NOMO-1 (cell line): Measurements from ENCODE around the gene FMN1.
"Not testable (repeated sequence)": the region's sequence is repeated elsewhere in the genome, so short reads cannot be mapped to it uniquely, and the experiment has no call there.

ENCODE experiments used
- DNase-seq, 2 experiments: peaks; one replicate each; lab custom pipeline; 2025; ENCODE audit not compliant: unreplicated experiment in 2 of 2; lab: John Stamatoyannopoulos, UW

FMN1 gene

DNA sequence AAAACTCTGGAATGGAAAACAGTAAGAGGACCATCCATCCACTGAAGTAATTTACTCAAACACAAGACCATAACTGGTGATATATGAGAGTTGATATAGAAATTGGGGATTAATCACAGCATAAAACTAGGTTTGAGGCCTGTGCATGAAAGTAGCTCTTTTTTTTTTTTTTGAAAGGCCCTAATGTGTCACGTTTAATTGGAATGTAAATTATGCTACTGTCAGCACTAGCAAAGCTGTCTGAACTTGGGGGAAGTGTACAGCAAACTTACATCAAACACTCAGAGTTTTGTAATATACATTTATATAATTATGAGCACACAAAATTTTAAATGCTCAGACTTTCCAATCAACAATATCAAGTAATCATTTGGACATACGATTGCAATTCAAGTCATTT lies 322.6 kb downstream of the FMN1 start:
- DNase-seq: no peak

DNA sequence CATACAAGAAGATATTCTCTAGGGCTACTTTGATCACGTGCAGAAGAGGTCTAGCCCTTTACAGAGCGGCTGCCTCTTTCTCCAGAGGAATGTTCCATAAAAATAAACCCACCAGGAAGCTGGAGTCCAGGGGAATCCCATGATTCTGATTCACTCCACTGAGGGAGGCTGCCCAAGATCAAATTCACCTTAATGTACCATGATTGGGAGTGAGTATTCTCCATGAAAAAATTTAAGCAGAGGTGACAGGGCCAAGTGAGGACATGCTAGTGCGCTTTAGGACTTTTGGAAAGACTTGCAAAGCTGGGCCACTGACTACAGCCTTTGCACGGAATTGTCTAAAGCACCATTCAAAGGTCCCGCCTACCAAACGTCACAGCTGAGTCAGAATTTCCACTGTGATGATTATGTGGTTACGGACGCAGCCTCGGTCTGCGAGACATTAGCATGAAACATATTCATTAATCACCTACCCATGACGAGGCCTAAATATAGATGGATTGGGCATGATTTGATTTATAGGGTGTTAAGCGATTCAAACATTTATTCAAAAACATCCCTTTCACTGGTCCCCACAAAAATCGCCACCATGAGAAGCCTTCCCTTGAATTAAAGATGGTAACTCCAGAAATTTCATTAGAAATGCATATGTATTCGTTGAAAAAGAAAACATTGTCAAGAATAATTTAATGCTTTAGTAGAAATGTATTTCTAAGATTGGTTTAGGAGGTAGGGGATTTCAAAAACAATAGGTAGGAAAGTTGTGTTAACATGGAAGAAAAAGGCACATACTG lies 324.1 kb downstream of the FMN1 start:
- peak; percentile 24 to 55 for DNase-seq

DNA sequence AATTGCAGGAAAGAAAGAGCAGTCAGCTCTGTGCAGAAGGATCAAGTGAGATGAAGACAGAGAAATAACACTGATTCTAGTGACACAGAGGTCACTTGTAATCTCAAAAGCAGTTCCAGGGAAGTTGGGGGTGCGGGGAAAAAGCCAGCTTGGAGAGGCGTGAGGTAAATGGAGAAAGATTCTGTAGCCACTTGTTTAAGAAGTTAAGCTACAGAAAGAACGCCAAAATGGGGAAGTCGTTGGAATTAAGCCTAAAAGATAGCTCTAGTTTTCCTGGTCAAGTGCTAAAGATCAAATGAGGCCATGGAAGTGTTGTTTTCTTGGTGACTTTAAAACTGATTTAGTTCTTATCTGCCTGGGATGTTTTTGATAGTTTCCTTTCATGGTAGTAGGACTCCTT lies 324.7 kb downstream of the FMN1 start:
- DNase-seq: peak in 1 of 2 experiments; percentile 44

DNA sequence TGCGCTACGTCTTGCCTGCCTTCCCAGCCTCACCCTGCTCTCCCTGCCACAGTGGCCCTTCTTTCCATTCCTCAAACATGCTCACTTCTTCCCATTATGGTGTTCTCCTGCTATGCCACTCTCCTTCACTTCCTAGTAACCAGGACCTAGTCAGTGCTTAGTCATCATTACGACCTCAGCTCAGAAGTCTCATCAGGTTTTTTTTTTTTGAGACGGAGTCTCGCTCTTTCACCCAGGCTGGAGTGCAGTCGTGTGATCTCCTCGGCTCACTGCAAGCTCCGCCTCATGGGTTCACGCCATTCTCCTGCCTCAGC lies 327.2 kb downstream of the FMN1 start:
- peak in 1 of 2 experiments; percentile 42 for DNase-seq

DNA sequence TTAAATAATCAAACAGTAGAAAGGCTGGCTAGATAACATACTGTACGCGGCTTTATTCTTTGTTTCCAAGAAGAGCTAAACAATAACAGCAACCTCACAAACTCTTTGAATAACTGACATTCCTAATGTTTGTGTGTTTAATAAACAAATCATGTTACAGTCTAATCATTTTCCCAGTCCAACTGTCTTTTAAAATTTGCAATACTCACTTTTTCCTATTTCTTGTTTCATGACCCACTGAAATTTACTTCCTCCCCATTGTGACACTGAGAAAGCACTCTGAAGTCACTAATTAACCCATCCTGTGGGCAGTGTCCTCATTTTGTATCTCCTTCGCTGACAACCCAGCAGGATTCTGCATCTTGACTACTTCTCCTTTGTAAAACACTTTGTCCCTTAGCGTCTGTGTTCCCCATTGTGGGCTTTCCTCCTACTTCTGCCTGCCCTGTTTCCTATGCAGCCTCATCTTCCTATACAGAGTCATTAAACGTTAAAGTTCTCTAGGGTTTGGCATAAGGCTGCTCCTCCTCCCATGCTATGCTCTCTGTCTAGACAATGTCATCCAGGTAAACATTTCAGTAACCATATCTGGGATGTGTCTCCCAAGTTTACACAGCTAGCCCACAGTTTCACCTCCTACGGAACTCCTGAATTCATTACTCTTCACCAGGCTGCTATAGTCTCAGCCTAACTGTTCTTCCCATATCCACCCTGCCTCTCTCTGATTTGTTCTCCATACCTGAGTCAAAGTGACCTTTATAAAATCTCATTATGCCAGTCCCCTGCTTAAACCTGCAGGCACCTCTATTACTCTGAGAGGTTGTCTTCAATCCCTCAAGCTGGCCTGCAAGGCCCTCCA lies 327.8 kb downstream of the FMN1 start:
- peak; percentile 73 to 97 for DNase-seq

DNA sequence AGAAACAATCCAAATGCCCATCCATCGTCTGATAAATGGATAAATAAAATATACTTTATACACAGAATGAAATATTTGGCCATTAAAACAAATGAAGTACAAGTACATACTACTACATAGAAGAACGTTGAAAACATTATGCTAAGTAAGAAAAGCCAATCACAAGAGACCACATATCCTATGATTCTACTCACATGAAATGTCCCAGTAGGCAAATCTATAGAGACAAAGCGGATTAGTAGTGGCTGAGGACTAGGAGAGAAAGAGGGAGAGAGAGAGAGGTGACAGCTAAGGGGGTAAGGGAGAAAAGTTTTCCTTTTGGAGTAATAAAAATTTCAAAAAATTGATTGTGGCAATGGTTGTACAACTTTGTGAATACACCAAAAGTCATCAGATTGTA lies 329.7 kb downstream of the FMN1 start:
- no peak for DNase-seq

DNA sequence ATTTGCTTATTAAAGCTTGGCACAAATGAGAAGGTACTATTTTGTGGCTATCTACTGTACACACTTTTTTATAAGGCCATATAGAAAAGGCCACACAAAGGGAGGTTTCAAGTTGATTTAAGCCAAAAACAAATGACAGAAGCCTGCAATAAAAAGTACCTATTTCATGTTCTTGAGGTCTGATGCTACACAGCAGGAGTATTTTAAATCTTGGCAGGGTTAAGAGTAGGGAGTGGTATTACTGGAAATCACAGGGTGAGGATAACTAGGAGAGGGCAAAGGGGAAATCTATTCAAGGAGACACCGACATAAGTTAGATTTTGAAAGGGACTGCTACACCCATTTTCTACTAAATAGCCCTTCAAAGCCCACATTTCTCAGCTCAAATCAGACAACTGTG lies 330.5 kb downstream of the FMN1 start:
- DNase-seq: no peak

DNA sequence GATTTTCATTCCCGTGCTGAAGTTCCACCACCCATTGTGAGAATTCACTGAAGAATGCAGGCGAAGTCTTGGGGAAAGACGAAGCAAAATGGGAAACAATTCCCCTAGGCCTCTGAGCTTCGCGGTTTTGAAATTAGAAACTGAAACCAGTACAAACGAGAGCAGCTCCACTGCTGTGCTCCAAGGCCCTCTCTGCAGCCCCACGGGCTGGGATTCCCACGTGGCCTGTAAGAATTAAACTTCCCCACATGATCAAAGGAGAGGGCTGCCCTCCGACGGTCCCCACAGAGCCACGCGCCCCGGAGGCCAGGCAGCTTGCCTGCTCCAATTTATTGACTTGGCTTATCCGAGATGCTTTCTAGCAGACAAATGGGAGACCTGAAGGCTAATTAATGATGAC lies 332.8 kb downstream of the FMN1 start:
- DNase-seq: peak; percentile 62 to 71

DNA sequence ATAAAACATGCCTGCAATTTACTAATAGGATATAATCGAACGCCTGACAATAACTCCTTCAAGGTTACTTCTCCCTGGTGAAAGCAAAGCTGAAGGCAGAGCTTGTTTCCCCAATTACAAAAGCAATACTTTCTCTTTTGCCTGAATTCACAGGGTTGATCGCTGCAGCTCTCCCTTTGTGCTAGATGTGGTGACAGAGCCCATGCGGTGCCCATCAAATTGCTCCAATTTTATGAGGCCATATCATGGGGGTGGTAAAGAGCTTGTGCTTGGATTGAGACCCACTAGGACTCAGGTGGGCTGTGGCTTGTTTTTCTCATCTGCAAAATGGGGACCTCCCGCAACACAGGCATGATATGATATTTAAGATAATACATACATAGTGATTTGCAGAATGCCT lies 333.3 kb downstream of the FMN1 start:
- DNase-seq: no peak

DNA sequence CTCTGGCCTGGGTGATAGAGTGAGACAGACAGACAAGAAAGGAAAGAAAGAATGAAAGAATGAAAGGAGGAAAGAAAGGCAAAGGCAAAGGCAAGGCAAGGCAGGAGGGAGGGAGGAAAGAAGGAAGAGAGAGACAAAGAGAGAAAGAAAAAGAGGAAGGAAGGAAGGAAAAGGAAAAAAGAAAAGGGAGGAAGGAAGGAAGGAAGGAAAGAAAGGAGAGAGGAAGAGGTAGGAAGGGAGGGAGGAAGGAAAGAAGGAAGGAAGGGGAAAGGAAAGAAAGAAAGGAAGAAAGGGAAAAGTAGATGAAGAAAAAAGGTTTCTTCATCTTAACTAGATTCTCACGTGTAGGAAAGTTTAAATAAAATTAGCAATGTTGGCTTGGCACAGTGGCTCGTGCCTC lies 334.5 kb downstream of the FMN1 start:
- no peak for DNase-seq

DNA sequence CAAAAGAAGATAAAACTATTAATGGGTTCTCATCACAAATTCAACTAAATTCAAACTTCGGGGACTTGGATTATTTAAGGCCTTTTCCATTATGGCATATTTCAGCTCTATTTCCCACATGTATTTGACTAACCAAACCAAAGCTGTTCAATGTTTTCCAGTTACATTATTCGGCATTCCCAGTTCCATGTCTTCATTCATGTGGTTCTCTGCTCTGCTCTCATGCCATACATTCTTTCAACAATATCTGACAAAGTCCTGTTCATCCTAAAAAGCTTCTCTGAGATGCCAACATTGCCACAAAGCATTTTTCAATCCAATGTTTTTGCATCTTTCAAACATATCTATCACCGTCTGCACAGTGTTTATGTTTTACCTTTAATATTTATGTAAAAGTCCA lies 335.3 kb downstream of the FMN1 start:
- DNase-seq: no peak

DNA sequence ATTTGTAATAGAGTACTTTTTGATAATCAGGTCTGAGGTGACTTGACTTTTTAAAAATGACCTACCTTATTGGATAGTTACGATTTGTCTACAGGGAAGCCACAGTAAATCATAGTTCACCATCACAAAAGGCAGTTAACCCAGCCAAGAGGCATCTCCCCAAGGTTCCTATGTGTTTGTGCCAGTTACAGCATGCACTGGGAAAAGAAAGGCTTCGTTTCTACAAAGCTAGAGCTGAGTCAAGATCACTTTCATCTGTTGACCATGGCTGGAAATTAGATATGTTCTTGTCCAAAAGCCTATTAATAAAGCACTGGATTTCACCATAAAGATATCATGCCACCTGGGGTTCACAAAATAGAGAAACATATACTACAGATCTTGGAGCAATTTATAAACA lies 336.8 kb downstream of the FMN1 start:
- no peak for DNase-seq

DNA sequence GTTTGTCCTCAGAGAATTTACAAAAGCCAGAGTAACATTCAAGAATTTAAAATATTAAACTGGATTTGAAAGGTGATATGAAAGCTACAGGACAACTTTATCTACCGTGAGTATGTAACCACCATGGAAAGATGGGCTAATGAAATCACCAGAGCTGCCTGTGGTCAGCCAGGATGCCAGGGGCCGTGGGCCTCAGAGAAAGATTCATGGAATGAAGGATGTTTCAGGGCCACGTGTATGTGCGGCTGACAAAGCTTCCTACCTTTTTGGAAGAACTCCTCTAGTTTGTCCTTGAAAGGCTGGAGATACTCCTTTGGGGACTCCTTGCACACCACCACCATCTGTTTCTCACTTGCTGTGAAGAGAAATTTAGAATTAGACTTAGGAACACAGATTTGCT lies 337.8 kb downstream of the FMN1 start:
- DNase-seq: no peak

DNA sequence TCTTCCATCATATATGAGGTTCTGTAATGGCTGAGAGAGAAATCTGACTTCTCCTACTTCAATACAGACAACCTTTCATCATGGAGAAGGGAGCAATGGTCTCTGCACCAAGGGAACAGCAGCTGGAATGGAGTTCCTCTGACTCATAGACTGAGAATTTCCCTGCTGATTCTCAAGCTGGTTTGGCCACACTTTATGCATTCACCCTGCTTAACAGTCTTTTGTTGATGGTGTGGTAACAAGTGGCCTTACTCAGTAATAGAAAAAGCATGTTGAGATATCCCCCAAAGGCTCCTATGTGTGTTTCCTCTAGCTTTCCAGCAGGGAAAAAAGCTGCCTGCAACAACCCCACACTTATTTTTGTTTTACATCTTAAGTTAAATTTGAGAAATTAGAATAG lies 338.6 kb downstream of the FMN1 start:
- DNase-seq: no peak

DNA sequence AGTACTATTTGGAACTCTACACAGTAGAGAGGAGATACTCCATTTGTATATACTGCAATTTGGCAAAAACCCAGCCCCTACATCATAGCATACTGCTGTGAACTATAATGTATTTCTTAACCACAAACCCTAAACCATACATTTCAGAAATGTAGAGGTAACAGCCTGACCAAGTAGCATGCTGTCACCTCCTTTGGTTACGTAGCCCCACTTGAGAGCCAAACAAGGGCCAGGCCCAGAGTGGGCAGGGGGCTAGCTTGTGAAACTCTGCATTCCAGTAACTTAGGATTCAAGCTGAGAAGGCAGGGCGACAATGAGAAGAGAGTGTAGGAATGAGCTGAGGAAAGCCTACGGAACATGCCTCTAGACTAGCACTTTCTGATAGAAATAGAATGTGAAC lies 340.9 kb downstream of the FMN1 start:
- no peak for DNase-seq

DNA sequence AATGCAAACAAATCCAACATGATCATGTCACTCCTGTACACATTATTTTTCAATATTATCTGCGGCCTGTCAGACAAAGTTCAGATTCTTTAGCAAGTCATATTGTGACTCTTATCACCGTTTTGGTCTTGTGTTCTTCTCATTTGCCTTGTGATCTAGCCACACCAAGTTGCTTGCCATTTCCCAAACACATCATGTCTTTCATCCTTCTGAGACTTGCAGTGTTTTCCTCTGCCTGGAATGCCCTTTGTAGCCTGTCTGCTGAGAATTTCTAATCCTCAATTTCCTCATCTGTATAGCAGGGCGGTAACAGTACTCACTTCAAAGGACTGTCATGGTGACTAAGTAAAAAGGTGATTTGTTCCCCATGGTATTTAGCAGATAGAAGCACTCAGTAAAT lies 341.7 kb downstream of the FMN1 start:
- no peak for DNase-seq

DNA sequence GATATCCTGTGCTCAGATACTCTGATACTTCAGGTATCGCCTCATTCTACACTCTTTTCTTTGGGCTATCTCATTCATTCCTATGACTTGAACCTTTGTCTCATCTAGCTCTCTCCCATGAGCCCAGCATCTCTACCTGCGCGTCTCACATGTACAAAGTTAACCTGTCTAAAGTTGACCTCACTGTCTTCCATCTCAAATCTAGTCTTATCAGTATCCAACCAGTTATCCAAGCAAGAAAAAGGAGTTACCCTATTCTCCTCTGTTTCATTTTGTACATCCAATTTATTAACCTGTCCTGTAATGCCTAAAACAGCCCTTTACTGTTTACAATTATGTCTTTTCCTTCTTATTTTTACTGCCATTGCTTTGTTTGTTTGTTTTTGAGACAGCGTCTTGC lies 342.5 kb downstream of the FMN1 start:
- no peak for DNase-seq

DNA sequence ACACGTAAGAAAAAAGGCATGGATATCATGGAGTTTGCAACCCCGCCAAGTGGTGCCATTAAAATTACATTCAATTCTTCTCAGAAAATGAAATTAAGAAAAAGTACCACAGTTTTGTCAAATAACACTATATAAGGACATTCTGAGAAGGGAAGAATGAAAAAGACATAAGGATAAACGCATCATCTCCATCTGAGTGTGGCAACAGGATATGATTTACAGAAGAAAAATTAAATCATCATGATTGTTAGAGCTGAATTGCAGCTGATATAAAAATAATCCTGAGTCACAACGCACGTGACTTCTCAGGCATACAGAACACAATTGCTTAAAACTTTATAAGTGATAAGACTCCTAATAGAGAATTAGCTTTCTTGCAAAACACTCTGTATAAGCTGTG lies 342.9 kb downstream of the FMN1 start:
- no peak for DNase-seq

DNA sequence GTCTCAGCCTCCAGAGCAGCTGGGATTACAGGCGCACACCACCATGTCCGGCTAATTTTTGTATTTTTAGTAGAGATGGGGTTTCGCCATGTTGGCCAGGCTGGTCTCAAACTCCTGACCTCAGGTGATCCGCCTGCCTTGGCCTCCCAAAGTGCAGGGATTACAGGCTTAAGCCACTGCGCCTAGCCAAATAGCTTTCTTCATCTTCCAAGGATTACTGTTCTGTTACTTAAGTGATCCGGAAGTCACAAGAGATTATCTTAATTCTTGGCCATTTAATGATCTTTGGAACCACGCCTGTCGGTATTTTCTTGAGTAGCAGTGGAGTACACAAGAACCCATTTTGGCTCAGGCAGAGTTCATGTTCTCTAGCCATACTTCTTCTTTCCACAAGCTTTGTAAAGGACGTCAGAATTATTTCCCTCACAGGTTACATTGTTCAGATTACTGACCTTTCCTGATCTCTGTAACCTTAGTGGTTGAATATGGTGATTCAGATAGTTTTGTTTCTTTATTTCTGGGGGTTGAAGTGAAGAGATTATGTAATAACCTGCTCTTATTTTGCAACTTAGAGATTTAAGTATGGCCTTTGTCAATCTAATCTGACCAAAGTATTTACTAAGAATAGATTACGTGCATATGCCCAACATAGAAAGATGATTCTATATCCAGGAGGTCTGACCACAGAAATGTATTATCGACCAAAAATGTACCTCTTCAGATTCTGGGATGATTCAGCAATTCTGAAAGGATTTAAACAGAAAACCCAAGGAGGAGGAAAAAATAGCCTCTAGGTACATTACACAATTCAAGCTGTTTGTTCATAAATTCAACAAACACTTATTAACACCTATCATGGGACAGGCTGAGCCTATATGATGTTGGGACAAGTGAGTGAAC lies 344.5 kb downstream of the FMN1 start:
- DNase-seq: peak; percentile 71 to 95

DNA sequence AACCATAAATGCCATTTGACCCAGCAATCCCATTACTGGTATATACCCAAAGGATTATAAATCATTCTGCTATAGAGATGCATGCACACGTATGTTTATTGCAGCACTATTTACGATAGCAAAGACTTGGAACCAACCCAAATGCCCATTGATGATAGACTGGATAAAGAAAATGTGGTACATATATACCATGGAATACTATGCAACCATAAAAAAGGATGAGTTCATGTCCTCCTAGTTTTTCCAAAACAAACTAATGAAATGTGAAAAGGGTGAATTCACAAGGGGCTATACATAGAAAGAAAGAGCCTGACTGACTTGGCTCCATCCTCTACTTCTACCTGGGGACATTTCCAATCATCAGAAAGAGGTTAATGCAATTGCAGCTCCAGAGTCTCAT lies 347.8 kb downstream of the FMN1 start:
- DNase-seq: not testable (repeated sequence)

DNA sequence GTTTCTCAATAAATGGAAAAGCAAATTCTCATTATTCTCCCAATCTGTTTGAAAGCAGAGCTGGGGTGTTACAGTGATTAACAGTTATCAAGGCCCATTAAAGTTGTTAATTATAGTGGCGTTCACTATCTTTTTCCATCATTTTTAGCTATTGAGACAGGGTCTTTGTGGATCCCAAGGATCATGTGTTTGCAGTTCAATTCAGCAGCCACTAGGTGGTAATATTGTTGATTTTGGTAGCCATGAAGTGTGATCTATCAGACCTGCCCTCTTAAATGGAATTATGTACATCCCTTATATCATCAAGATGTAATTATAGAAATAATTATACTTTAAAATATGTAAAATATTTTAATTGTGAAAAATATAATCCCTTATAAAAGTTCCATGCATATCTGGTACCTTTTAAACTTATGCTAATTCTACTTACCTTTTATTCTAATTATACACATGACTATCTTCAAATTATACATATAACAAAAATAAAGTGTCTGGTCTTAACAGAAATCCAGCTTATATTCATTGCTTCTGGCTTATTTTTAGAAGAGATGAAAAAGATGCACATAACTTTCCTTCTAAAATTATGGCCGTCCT lies 350.3 kb downstream of the FMN1 start:
- DNase-seq: peak in 1 of 2 experiments; percentile 6
